Mucosa of rectum (tissue), 2 donors: Measurements from ENCODE around the gene CABLES2.

ENCODE experiments used
- H3K27ac ChIP-seq, 2 donors: one replicate each; pipeline ENCODE4 v1.7.0; 2013; ENCODE audit warnings: inconsistent platforms in 2 of 2, low read depth in 2 of 2, low read length in 2 of 2
- H3K27me3 ChIP-seq, 2 donors: one replicate each; pipeline ENCODE4 v1.7.0; 2013; ENCODE audit warnings: low read length in 2 of 2; ENCODE audit not compliant: control insufficient read depth in 2 of 2, insufficient read depth in 2 of 2
- H3K36me3 ChIP-seq, 2 donors: one replicate each; pipeline ENCODE4 v1.7.0; 2013; ENCODE audit warnings: low read length in 2 of 2; ENCODE audit not compliant: control insufficient read depth in 2 of 2, insufficient read depth in 2 of 2
- H3K4me1 ChIP-seq, 2 donors: one replicate each; pipeline ENCODE4 v1.7.0; 2013; ENCODE audit warnings: low read length in 2 of 2, mild to moderate bottlenecking in 1 of 2; ENCODE audit not compliant: control insufficient read depth in 2 of 2, insufficient read depth in 2 of 2
- H3K4me3 ChIP-seq, 2 donors: one replicate each; pipeline ENCODE4 v1.7.0; 2013; ENCODE audit warnings: low read length in 2 of 2
- H3K9ac ChIP-seq, 2 donors: one replicate each; pipeline ENCODE4 v1.7.0; 2013; ENCODE audit warnings: low read length in 2 of 2, low read depth in 1 of 2, mild to moderate bottlenecking in 1 of 2
- H3K9me3 ChIP-seq, 2 donors: one replicate each; pipeline ENCODE4 v1.7.0; 2013; ENCODE audit warnings: low read length in 2 of 2; ENCODE audit not compliant: control insufficient read depth in 2 of 2
- donor health status: healthy.
- donor health status: Normal muscosa, but diverticular disease.

Gene CABLES2

DNA sequence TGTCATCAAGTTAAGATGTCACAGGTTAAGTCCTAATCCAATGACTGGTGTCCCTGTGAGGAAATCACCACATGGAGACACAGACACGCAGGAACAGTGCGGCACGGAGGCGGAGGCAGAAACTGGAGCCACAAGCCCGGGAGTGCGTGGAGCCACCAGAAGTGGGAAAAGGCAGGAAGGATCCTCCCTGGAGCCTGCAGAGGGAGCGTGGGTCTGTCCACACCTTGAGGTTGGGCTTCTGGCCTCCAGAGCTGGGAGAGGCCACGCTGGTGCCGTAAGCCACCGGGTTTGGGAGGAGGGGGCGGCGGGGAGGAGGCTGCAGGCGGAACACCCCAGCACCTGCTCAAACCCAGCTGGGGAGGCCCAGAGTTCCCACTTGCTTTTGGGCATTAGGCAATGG, 3.8 kb downstream of the CABLES2 start:
- Histone ChIP-seq H3K9me3 (no peaks in the 10 kb centered on the region), H3K4me3 (no peak overlapping the region), H3K27me3 (no peaks in the 10 kb centered on the region), H3K36me3 (peaks cover 0 to 7% of the 10 kb centered on the region in 2 donors), H3K27ac (no peak overlapping the region), H3K9ac (no peak overlapping the region), H3K4me1 (peaks cover 20 to 22% of the 10 kb centered on the region in 2 donors)

DNA sequence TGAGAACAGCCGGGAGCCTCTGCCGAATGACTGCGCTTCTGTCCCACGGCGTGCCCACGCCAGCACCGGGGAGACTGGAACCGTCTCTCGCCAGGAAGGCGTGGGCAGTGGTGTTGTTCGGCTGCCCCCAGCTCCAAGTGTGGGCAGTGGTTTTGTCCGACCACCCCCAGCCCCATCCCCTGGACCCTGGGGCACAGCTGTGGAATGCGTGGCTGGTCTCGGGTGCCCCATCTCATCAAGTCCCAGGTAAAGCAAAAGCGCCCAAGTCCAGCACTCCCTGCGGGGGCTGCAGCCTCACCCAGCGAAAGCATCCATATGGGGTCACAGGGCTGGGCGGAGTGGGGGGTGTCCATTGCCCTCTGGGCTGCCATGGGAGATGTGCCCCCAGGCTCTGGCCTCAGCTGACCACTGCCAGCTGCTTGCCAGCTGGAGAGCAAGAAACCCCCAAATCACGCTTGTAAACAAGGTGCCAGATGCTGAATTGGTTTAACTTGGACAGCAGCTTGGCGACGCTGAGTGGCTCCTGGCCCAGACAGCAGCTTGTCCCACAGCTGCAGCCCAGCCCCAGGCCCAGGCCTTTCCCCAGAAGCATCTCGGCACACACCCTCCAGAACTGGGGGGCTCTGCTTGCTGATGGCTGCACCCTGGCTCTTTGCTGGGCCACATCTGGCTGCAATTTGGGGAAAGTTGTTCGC, 4.5 kb downstream of the CABLES2 start:
- no peak overlapping the region for H3K27ac ChIP-seq
- no peak overlapping the region for H3K4me3 ChIP-seq
- H3K27me3 ChIP-seq, result no peaks in the 10 kb centered on the region
- peaks cover 13 to 15% of the 10 kb centered on the region in 2 donors for H3K4me1 ChIP-seq
- no peak overlapping the region for H3K9ac ChIP-seq
- no peaks in the 10 kb centered on the region for H3K9me3 ChIP-seq
- H3K36me3 ChIP-seq, result peaks cover 0 to 7% of the 10 kb centered on the region in 2 donors

DNA sequence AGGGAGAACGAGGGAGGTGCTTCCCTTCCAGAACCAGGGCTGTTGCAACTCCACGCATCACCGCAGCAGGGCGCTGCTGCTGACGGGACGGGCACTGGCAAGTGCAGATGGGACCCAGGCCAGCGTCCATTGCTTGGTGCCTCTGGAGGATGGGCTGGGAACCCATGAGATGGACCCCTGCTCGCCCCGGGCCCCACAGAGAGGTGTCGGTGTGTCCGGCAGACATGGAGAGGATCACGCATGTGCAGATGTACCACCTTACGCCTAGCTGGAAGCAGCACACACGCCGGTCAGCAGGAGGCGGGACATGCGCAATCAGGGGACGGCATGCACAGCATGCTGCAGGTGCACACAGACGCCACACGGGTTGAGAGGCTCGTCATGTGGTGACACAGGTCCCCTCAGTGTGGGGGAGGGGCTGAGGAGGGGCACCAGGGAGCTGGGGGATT, 5.7 kb downstream of the CABLES2 start:
- peaks cover 0 to 7% of the 10 kb centered on the region in 2 donors for H3K36me3 ChIP-seq
- H3K9me3 ChIP-seq, result no peaks in the 10 kb centered on the region
- H3K27ac ChIP-seq, result no peak overlapping the region
- no peak overlapping the region for H3K4me3 ChIP-seq
- no peak overlapping the region for H3K9ac ChIP-seq
- peaks cover 9 to 10% of the 10 kb centered on the region in 2 donors for H3K4me1 ChIP-seq
- no peaks in the 10 kb centered on the region for H3K27me3 ChIP-seq

DNA sequence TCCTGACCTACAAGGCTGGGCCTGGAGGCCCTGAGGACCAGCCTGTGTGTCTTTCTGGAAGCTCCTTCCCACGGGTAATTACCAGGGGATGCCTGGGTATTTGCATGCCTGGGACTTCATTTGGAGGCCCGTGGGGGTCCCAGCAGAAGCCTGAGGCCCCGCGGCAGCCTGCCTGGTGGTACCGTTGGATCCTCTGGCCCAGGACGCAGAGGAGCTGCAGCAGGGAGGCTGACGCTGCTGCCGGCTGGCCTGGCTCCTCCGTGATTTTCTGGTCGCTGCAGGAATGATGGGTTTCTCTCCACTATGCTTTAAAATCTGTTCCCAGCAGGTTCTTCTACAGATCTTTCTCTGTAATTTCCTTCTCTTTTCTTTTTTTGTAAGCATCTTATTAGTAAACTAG, 6.5 kb downstream of the CABLES2 start:
- Histone ChIP-seq H3K9me3 (no peaks in the 10 kb centered on the region), H3K36me3 (peaks cover 0 to 7% of the 10 kb centered on the region in 2 donors), H3K27ac (no peak overlapping the region), H3K27me3 (no peaks in the 10 kb centered on the region), H3K9ac (no peak overlapping the region), H3K4me1 (peaks cover 2% of the 10 kb centered on the region in 2 donors), H3K4me3 (no peak overlapping the region)

DNA sequence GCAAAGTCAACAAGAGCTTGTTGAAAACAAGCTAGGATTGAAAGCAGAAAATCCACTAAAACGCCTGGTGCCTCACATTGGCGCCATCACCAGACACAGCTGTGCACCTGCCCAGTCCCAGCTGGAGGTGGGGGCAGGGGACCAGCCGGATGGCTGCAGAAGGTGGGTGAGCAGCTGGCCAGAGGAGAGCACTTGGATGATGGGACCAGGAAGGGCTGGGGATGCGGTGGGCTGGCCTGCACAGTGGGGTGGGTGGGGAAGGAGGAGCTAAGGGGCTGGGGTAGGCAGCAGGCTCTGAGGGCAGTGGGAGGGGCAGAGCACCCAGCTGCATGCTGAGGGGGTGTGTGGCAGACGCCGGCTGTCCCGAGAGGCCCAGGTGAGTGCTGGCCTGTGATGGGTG, 7.1 kb downstream of the CABLES2 start:
- Histone ChIP-seq H3K4me1 (no peaks in the 10 kb centered on the region), H3K9me3 (no peaks in the 10 kb centered on the region), H3K36me3 (peaks cover 0 to 7% of the 10 kb centered on the region in 2 donors), H3K27me3 (no peaks in the 10 kb centered on the region), H3K27ac (no peak overlapping the region), H3K9ac (no peak overlapping the region), H3K4me3 (no peak overlapping the region)

DNA sequence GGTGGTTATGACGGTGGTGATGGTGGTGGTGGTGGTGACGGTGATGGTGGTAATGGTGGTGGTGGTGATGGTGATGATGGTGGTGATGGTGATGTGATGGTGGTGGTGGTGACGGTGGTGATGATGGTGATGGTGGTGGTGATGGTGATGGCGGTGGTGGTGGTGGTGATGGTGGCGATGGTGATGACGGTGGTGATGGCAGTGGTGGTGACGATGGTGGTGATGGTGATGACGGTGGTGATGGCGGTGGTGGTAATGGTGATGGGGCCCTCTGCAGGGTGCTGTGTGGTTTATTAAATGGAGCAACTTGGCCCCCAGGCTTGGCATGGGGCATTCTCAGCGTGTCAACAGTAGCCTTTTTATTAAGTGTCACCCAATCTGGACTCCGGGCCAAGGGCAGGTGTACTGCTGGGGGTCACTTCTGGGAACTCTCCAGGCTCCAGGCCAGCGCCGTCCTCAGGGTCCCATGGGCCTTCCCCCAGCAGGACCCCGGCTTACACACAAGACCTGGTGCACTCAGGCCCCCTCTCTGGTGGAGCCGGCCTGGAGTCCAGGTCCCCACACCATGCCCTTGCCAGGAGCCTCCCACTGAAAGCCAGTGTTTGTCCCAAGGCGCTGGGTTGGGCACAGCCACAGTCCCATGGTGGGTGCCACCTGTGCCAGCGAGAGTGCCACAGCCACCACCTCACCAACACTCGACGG, 8.8 kb downstream of the CABLES2 start:
- no peaks in the 10 kb centered on the region for H3K4me1 ChIP-seq
- no peak overlapping the region for H3K27ac ChIP-seq
- H3K36me3 ChIP-seq, result peaks cover 6 to 8% of the 10 kb centered on the region in 2 donors
- H3K4me3 ChIP-seq, result no peak overlapping the region
- no peaks in the 10 kb centered on the region for H3K9me3 ChIP-seq
- no peaks in the 10 kb centered on the region for H3K27me3 ChIP-seq
- H3K9ac ChIP-seq, result no peak overlapping the region

DNA sequence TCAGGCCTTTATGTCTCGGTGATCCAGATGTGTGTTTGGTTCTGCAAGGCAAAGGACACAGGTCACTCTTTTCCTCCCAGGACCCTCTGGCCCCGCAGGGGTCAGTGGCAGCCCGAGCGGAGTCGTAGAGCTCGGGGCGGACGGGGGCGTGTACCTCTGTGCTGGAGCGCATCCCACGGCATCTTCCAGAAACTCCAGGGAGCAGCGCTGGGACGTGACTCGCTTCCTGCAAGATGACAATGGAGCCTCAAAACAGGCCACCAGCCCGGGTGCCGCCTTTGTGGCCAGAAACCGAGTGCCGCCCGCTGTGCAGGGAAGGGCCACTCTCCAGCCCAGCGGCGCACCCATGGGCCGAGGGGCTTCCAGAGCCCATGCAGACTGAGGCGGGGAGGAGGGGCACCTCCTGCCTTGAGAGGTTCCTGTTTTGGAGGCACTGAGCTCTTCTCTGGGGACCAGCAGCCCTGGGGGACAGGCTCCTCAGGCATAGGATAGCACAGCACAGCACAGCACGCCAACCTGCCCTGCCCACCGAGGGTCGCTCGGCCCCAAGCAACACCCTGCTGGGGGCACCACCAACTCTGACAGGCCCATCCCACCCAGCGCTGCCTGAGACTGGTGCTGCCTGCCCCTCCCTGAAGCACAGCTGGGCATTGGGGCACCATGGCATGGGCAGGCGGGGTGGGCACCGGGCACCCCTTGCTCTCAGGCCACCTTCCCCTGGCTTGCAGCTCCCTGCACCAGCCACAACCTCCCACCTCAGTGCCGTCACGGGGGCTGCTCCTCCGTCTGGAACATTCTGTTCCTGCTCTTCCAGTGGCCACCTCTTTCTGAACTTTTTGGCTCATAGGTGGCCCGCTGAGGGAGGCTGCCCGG, 10.5 kb downstream of the CABLES2 start:
- H3K27ac ChIP-seq, result no peak overlapping the region
- no peaks in the 10 kb centered on the region for H3K27me3 ChIP-seq
- H3K4me1 ChIP-seq, result no peaks in the 10 kb centered on the region
- no peaks in the 10 kb centered on the region for H3K9me3 ChIP-seq
- H3K9ac ChIP-seq, result no peak overlapping the region
- peaks cover 0 to 18% of the 10 kb centered on the region in 2 donors for H3K36me3 ChIP-seq
- no peak overlapping the region for H3K4me3 ChIP-seq

DNA sequence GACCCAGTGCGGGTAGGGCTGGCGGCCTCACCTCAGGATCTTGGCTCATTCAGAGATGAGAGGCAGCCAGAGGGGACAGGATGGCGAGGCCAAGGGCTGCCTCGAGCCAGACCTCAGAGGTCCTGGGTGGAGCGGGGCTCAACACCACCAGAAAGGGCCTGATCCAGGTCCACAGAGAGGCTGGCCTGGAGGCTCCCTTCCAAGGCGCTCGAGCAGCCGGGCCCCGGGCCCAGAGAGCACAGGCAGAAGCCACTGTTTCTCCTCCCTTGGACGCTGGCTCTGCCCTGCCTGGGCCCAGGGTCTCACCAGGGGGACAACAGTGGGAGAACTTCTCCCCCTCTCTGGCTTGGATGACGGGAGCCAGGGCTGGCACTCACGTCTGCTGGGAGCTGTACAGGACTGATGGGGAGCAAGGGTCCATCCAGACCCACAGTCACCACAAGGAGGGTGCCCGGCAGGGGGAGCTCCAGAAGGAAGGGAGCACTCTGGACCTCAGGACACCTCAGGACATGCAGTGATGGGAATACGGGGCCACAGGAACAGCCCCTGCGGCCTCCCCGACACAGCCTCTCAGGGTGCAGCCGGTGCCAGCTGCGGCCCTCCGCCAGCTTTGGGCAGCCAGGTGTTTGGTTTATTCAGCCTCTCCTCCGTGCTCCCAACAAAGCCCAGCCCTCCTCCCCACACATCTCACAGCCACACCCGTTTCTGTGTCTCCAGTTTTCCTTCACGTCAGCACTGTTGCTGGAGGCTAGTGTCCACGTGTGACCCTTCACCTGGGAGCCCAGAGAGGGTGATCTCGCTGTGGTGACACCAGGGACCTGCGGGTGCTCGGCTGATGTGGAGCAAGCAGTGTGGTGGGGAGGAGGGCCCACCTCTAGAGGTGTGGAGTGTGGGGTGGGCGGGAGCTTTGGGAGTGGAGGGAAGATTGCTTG, 11.5 kb downstream of the CABLES2 start:
- Histone ChIP-seq H3K9me3 (no peaks in the 10 kb centered on the region), H3K27ac (no peak overlapping the region), H3K27me3 (no peaks in the 10 kb centered on the region), H3K4me3 (no peak overlapping the region), H3K36me3 (peaks cover 0 to 20% of the 10 kb centered on the region in 2 donors), H3K9ac (no peak overlapping the region), H3K4me1 (no peaks in the 10 kb centered on the region)
